PC-3 (cell line): ENCODE results near the gene SHBG. TPM values are rescaled to one million over a fixed set of nuclear protein-coding genes. Genes with fewer than 3 reads are reported as not detected.

Experiments used
- ATAC-seq: fragments of 200-7000 bp; cut with Tn5 transposase; 2 replicates; pipeline ENCODE4 v1.9.1; 2020; ENCODE audit warnings: mild to moderate bottlenecking, moderate library complexity
- BruUV-seq: library from RNA; stranded (reverse); fragments of 400-500 nt; replicated peaks from 2 replicates; lab custom pipeline; 2021; lab: Mats Ljungman, UMichigan
- CTCF ChIA-PET: fragments of 300-600 bp; sonication (Branson Sonifier 250); formaldehyde crosslinking; loops from one replicate; lab custom pipeline; 2022; ENCODE audit warnings: antibody characterized with exemption; lab: Charles Lee
- POLR2A ChIA-PET: fragments of 300-600 bp; sonication (Branson Sonifier 250); formaldehyde crosslinking; loops from one replicate; lab custom pipeline; 2022; ENCODE audit warnings: antibody characterized with exemption; ENCODE audit not compliant: unreplicated experiment; lab: Charles Lee
- DNase-seq: peaks from one replicate; pipeline ENCODE4 v3.0.0-alpha.2; 2015
- H2AFZ ChIP-seq: fragments of 300-600 bp; sonication (generic); 2 replicates; pipeline ENCODE4 v1.6.0; 2016; ENCODE audit warnings: antibody characterized with exemption, low read length
- H3F3A ChIP-seq: fragments of 300-600 bp; sonication (generic); one replicate; pipeline ENCODE4 v1.6.0; 2017; ENCODE audit warnings: antibody characterized with exemption, low read length, control low read depth, mild to moderate bottlenecking; ENCODE audit not compliant: unreplicated experiment
- H3K27ac ChIP-seq: fragments of 300-600 bp; sonication (generic); 2 replicates; pipeline ENCODE4 v1.5.1; 2016; ENCODE audit warnings: mild to moderate bottlenecking, low read length
- H3K27me3 ChIP-seq: fragments of 300-600 bp; sonication (generic); 2 replicates; pipeline ENCODE4 v1.6.1; 2016; ENCODE audit warnings: low read length, mixed read lengths
- H3K36me3 ChIP-seq: fragments of 300-600 bp; sonication (generic); 2 replicates; pipeline ENCODE4 v1.6.1; 2016; ENCODE audit warnings: low read depth, mixed run types, low read length, mixed read lengths
- H3K4me1 ChIP-seq: fragments of 300-600 bp; sonication (generic); 2 replicates; pipeline ENCODE4 v1.5.1; 2016; ENCODE audit warnings: low read length; ENCODE audit not compliant: insufficient read depth
- H3K4me2 ChIP-seq: fragments of 300-600 bp; sonication (generic); 2 replicates; pipeline ENCODE4 v1.6.0; 2016; ENCODE audit warnings: low read length
- H3K4me3 ChIP-seq: fragments of 300-600 bp; sonication (generic); 2 replicates; pipeline ENCODE4 v1.5.1; 2016; ENCODE audit warnings: mild to moderate bottlenecking, low read length, mixed read lengths
- H3K79me2 ChIP-seq: fragments of 300-600 bp; sonication (generic); 2 replicates; pipeline ENCODE4 v1.6.1; 2017; ENCODE audit warnings: low read length, mixed read lengths
- H3K9ac ChIP-seq: fragments of 300-600 bp; sonication (generic); 2 replicates; pipeline ENCODE4 v1.6.0; 2016; ENCODE audit warnings: mild to moderate bottlenecking, low read length
- H3K9me2 ChIP-seq: fragments of 300-600 bp; sonication (generic); replicated peaks from 2 replicates; pipeline ENCODE4 v1.6.1; 2016; ENCODE audit warnings: mixed run types, low read length, mixed read lengths
- H3K9me3 ChIP-seq: fragments of 300-600 bp; sonication (generic); 2 replicates; pipeline ENCODE4 v1.6.1; 2016; ENCODE audit warnings: low read length, mixed read lengths
- H4K20me1 ChIP-seq: fragments of 300-600 bp; sonication (generic); 2 replicates; pipeline ENCODE4 v1.6.1; 2016; ENCODE audit warnings: low read length, mixed read lengths
- EZH2 ChIP-seq: fragments of 300-600 bp; sonication (generic); IDR thresholded peaks from one replicate; pipeline ENCODE4 v1.6.1; 2017; ENCODE audit warnings: antibody characterized with exemption, mild to moderate bottlenecking, low read length; ENCODE audit not compliant: unreplicated experiment
- EZH2phosphoT487 ChIP-seq: fragments of 300-600 bp; sonication (generic); IDR thresholded peaks from 2 replicates; pipeline ENCODE4 v1.6.1; 2018; ENCODE audit warnings: mild to moderate bottlenecking, antibody characterized with exemption, low read length, borderline replicate concordance
- intact Hi-C: fragments of 100-400 bp; cut with micrococcal nuclease; formaldehyde crosslinking; loops from 2 replicates; pipeline ENCODE4 v1.9.0; 2023
- total RNA-seq: library from RNA; depleted of rRNA; stranded (reverse); fragments of >200 nt; gene quantifications from 2 replicates; pipeline ENCODE4 v1.2.3, GENCODE V29; 2014
- TF ChIP-seq, protein P1 (sequence below): fragments of 300-600 bp; sonication (generic); conservative IDR thresholded peaks from 2 replicates; pipeline ENCODE4 v1.5.1; 2017; ENCODE audit warnings: antibody characterized with exemption, low read depth, mild to moderate bottlenecking, low read length

Gene SHBG
- total RNA-seq, 1 experiment from 2014 or later, result not detected

DNA sequence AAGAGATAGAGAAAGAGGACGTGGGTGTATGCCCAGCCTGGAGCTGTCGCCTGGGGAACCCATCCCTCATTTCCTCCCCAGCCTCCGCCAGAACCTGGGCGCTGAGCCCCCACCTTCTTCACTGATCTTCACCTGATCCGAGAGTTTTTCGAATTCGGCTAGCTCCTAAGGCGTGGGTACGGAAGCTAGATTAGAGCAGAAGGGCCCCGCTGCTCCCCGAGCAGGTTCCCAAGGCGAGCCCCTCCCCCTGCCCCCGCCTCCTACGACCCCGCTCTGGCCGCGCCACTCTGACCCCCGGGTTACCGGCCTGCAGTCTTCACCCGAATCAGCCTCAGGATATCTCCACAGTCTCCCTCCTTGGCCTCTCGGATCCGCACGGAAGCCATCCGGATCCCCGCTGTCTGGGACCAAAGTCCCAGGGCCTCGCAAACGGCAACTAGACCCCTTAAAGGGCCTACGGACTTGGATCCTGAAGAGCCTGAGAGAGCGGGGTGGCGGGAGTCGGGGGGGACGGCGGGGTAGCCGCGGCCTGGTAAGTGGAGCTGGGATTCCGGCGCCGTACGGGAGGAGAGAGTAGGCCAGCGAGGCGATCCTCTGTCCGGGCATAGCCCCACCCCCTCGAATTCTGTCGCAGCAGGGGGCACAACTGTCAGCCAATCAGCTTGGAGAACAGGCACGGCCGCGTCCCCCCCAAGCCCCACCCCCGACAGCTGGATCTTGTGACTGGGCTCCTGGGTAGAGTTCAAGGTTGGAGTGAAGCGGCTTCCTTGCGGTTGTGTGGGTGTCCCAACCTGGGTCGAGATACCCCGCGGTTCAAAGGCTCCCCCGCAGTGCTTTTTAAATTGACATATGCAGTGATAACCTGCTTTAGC lies 2.4 kb upstream of the SHBG start, which contains the start of gene SAT2:
Gene SAT2, minus strand, starts transcription at position 572 of the 872 bp plus-strand sequence. Its CDS starts 186 bp downstream, at position 386.
- peaks cover 13% of the 10 kb centered on the region for H3K79me2 ChIP-seq
- H3F3A ChIP-seq, result no peaks in the 10 kb centered on the region
- peak; percentile 84 for DNase-seq
- BruUV-seq, result no TSS peak
- H3K9me3 ChIP-seq, result no peaks in the 10 kb centered on the region
- no peaks in the 10 kb centered on the region for H3K36me3 ChIP-seq
- peak within 1 kb of the TSS; percentile 86 for H3K4me2 ChIP-seq
- H3K4me3 ChIP-seq, result peak within 1 kb of the TSS; percentile 91
- H3K27me3 ChIP-seq, result no peaks in the 10 kb centered on the region
- no peak within 1 kb of the TSS for H3K27ac ChIP-seq
- intact Hi-C loops, result no loop called here
- no peak for TF ChIP-seq EZH2phosphoT487
- TF ChIP-seq, protein P1, sequence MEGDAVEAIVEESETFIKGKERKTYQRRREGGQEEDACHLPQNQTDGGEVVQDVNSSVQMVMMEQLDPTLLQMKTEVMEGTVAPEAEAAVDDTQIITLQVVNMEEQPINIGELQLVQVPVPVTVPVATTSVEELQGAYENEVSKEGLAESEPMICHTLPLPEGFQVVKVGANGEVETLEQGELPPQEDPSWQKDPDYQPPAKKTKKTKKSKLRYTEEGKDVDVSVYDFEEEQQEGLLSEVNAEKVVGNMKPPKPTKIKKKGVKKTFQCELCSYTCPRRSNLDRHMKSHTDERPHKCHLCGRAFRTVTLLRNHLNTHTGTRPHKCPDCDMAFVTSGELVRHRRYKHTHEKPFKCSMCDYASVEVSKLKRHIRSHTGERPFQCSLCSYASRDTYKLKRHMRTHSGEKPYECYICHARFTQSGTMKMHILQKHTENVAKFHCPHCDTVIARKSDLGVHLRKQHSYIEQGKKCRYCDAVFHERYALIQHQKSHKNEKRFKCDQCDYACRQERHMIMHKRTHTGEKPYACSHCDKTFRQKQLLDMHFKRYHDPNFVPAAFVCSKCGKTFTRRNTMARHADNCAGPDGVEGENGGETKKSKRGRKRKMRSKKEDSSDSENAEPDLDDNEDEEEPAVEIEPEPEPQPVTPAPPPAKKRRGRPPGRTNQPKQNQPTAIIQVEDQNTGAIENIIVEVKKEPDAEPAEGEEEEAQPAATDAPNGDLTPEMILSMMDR, result no peak
- TF ChIP-seq EZH2, result no peak
- peak within 1 kb of the TSS; percentile 87 for H2AFZ ChIP-seq
- ChIA-PET CTCF (interaction anchor here (0.6 to 1.1 kb wide), 4 partner anchors 18 to 67 kb away, joined by 3 to 5 read pairs (median 4); partner anchors contain the start of genes ATP1B2 and TP53), POLR2A (interaction anchor here (0.5 to 1.1 kb wide), 6 partner anchors 13 to 466 kb away, joined by 3 to 6 read pairs (median 4); partner anchors contain the start of genes FXR2 and TP53)
- no peaks in the 10 kb centered on the region for H4K20me1 ChIP-seq
- no peaks in the 10 kb centered on the region for H3K4me1 ChIP-seq
- ATAC-seq, result peak; percentile 98
- no peaks in the 10 kb centered on the region for H3K9me2 ChIP-seq
- peak within 1 kb of the TSS; percentile 84 for H3K9ac ChIP-seq

GRCh38 chr17:7631398-7632380 lies 1.8 kb downstream of the SHBG start:
- intact Hi-C loops, result loop anchor here (5.0 kb wide), 1 partner anchor 56 kb away; the partner anchor contains the start of genes TP53 and WRAP53
- no TSS peak for BruUV-seq
- no peak for ATAC-seq

More at GRCh38 chr17:7631398-7632380, 1.8 kb downstream of the SHBG start:
- H3K79me2 ChIP-seq, result peaks cover 8% of the 10 kb centered on the region
- no peak overlapping the region for H3K27ac ChIP-seq
- H3K4me3 ChIP-seq, result no peak overlapping the region
- H3K9me2 ChIP-seq, result no peaks in the 10 kb centered on the region
- no peaks in the 10 kb centered on the region for H4K20me1 ChIP-seq
- H3K4me2 ChIP-seq, result no peak overlapping the region
- H3K9me3 ChIP-seq, result no peaks in the 10 kb centered on the region
- TF ChIP-seq, protein P1, result no peak
- TF ChIP-seq EZH2 (no peak), EZH2phosphoT487 (no peak)
- H3K36me3 ChIP-seq, result no peaks in the 10 kb centered on the region
- no peak overlapping the region for H2AFZ ChIP-seq
- ChIA-PET POLR2A (no interaction called here), CTCF (interaction anchor here (0.6 to 1.9 kb wide), 4 partner anchors 16 to 57 kb away, joined by 6 to 8 read pairs (median 6); partner anchors contain the start of gene WRAP53)
- H3K27me3 ChIP-seq, result no peaks in the 10 kb centered on the region
- DNase-seq, result no peak
- H3F3A ChIP-seq, result no peaks in the 10 kb centered on the region
- H3K4me1 ChIP-seq, result no peaks in the 10 kb centered on the region
- no peak overlapping the region for H3K9ac ChIP-seq
